COR-L47 (cell line): ENCODE measurements around the gene GTPBP4.

Experiments used
- DNase-seq: peaks from one replicate; lab custom pipeline; 2025; lab: John Stamatoyannopoulos, UW

The GTPBP4 gene

DNA sequence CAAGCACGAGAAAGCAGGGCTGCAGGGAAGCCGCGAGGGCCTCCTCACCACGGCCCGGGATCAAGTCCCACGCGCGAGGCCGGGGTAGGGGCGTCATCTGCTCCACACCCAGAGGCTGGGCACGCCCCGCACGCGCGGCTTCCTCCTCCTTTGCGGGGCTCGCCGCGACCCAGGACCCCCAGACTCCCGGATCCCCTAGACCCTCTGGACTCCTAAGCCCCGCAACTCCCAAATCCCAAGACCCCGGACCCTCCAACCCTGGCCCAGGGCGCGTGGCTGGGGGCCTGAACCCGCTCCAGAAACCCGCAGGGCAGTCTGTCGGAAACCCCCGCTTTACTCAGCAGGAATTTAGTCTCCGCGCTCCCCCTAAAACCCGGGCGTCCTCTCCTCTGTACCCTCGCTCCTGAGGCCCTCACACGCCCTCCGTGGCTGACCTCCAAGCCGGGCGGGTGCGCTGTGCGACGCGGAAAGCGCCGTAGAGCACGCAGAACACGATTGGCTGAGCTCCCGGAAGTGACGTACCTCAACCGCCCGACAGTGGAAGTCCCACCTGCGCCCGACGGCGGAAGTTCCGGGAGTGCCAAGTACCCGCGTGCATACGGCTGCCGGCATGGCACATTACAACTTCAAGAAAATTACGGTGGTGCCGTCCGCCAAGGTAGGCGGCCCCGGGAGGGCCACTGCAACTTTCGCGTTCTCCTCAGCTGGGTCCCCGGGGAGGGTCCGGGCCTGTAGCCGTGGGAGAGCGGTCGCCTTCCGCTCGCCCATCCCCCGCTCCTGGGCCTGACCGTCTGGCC, at the start of gene GTPBP4:
TSS of gene GTPBP4 (plus strand) at position 565 of the 797 bp plus-strand sequence. CDS start at position 611, 46 bp downstream.
- DNase-seq: peak; percentile 88

DNA sequence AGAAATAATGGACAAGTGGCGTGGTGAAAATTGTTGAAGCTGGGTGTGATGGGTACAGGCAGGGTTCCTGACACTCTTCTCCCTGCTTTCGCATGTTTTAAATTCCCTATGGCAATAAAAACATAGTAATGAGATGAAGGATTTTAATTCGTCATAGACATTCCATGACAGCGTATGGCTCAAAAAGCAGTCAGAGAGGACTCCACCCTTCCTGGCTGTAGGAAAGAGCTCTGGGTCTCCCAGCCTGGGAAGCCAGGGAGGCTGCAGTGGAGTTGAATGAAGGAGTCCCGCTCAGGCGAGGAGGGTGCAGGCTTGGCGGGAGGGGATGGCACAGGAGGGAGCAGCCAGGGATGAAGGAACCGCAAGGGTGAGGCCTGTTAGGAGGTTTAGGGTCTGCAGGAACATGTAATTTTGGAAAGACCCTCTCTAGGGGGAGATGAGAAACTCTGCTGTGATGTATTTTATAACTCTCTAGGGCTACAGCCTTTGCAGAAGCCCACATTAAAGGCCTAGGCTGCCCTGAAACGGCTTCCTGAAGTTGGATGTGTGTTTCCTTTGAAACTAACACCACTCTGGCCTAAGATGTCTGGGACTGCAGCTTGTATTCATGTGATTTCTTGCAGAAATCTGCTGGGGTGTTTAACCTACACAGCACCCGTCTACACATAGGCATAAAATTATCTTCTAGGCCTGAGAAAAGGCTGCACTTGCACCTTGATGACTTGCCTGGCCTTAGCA, 49.1 kb upstream of the GTPBP4 start:
- DNase-seq: no peak

DNA sequence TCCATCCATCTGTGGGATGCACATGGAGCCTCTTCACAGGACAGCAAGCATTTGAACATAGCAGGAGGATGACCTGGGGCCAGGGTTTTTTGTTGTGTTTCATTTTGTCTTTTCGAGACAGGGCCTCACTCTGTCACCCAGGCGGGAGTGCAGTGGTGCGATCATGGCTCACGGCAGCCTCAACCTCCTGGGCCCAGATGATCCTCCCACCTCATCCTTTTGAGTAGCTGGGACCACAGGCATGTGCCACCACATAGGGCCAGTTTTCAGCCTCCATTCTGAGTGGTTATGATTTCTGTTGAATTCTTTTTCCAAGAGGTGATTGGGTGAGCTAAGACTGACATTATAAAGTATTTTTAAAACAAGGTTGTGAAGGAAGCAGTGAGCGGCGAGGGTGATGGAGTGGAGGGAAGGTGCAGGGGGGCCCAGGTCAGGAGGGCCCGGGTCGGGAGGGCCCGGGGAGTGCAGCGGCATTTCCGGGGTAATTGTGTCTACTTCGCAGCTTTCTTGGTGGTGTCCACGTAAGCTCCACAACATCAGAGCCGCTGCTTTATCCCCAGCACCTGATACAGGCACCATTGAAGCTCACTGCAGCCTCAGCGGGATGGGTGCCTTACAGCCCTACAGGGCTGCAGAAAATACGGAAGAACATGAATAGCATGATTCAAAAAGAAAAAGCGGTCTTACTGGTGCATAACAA, 44.8 kb upstream of the GTPBP4 start:
- no peak for DNase-seq

DNA sequence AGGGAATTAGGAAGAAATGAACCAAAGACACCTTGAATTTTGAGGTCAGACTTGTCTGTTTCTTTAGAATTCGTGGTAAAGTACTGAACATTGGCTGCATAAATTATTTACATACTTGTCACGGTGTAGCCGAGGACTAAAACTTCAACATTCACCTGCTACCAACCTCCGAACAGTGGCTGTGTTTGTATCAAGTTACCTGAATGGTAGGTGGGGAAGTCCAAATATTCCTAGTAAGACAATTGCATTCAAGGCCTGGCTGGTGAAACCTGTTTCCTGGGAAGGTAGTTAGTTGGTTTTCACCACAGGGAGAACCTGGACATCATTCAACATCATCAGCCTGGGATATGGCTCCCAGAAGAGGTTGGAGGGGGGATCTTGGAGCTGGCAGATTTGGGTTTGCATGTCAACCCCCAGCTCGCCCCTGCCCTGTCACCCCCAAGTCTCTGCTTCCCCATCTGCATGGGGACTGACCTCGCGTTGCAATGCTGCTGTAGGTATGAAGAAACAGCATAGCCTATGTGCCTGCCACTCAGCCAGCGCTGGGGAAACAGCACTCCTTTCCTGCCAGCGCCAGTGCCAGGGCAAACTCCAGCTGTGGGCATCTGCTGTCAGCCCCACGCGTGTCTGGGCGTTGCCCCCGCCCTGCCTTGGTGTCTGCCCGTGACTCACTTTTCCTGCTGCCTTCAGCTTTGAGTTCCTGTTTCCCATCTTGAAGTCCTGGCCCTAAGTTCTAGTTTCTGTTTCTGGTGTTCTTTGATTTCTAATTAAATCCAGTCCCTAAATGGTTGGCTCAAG, 44.0 kb upstream of the GTPBP4 start:
- DNase-seq: no peak

DNA sequence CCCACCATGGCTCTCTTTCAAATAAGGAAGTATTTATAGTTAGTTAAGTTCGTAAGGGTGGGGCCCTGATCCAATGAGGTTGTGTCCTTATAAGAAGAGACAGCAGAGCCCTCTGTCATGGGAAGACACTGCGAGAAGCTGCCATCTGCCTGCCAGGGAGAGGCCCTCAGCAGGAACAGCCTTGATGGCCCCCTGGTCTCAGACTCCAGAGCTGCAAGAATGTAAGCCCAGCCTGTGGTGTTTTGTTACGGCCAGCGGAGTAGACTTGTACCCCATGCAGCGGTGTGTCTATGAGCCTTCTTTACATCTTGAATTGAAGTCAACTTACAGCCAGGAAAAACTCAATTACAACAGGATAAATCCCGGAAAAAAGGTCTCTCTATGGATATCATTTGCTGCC, 42.5 kb upstream of the GTPBP4 start:
- no peak for DNase-seq

DNA sequence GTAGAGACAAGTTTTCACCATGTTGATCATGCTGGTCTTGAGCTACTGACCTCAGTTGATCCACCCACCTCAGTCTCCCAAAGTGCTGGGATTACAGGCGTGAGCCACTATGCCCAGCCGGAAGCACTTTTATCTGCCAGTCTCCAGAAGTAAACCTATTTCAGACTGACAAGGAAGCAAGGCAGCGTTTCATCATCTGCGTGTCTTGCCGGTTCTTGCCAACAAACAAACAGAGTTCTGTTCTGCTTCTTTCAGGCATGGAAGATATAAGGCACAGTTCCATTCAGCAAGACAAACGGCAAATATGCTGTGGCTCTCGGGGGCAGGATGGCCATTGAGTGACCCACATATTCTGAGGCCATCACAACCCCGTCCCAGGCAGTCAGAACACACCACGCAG, 41.2 kb upstream of the GTPBP4 start:
- no peak for DNase-seq

DNA sequence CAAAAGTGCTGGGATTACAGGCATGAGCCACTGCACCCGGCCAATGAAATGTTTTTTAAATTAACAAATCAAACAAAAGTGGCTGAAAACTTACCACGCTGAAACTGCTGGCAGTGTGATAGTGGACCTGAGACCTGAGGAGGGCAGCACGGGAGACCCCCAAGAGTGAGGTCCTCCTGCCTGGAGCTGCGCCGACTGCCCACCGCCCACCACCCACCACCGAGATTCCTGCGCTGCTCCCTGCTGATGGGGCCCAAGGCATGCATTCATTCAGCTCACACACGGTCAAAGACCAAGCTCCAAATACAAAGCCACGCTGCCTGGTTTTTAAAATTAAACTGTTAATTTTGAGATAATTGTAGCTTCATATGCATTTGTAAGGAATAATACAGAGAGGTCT, 40.4 kb upstream of the GTPBP4 start:
- no peak for DNase-seq

DNA sequence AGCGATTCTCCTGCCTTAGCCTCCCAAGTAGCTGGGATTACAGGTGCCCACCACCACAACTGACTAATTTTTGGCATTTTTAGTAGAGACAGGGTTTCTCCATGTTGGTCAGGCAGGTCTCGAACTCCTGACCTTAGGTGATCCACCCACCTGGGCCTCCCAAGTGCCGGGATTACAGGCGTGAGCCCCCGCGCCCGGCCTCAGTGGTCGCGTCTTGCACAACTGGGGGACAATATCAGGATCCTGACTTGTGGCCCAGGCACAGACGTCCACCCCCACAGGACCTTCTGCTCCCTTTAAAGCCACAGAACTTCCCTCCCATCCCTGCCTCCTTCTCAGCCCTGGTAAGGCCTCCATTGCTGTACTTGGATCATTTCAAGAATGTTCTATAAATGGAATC, 39.9 kb upstream of the GTPBP4 start:
- no peak for DNase-seq

DNA sequence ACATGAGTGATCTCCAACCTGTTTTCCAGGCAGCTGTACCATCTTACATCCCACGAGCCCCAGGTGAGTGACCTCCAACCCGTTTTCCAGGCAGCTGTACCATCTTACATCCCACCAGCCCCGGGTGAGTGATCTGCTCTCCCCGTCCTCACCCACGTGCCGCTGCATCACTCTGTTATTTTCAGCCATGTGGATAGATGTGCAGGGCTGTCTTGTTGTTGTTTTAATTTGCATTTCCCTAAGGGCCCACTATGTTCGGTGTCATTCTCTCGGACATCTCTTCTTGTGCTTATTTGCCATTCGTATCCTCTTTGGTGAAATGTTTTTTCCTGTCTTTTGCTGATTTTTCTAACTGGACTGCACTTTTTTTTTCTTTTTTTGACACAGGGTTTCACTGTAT, 38.8 kb upstream of the GTPBP4 start:
- DNase-seq: no peak

DNA sequence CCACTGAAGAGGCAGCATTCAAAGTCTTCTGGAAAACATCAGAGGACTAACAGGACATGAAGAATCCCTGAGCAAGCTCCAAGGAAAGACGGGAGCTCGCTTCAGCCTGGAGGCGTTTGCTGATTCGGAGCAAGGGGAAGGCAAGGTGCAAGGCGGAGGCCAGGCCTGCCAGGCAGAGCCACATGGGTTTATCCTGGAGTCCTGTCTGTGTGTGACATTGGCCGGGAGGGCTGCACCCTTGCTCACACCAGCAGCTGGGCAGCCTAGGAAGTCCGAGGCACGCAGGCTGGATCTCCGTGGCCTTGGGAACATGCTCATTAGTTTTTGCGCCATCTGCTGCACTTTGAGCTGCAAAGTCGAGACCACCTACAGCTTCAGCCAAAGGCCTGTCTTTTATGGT, 34.4 kb upstream of the GTPBP4 start:
- DNase-seq: no peak

DNA sequence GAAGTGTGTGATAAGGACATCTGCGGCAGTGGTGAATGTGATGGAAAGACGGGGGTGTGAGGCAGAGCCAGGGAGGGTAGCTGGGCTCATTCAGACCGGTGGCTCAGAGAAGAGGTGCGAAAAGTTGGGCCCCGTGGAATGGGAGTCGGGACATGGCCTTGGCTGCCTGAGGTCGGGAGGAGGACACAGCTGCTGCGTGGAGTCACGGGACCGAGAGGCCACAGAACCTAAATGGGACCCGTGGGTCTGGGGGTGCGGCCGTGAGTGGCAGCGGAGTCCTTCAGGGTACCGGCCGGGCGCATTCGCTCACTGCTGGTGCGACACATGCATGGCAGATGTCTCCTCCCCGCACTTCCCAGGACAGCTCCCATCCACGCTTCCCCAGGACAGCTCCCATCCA, 33.8 kb upstream of the GTPBP4 start:
- DNase-seq: no peak

DNA sequence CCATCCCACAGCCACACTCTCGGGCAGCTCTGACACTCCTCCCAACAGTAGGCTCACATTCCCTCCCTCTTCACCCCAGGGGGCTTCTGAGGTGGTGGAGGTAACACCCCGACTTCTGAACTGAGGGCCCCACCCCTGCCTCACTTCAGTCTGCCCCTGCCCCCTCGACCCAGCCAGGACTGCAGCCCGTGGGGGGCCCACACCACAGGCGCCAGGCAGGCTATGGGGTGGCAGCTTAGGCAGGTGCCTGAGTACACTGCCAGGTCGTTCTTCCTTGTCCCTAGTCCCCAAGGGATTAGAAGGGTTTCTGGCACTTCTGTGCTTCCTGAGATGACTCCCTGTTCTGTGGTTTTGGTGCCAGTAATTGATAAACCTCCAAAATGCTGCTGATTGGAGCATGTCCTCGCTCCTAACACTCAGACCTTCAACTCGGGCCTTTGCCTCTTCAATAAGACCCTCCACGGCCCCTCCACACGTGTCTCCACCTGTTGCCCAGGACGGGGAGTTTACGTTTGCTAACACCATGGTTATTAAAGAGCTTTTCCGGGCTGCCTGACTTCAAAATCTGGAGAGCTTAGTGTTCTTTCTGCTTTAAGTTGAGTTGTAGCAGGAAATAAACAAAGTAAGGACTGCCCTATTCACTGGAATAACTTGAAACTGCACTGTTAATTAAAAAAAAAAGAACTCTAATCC, 33.0 kb upstream of the GTPBP4 start:
- DNase-seq: no peak

DNA sequence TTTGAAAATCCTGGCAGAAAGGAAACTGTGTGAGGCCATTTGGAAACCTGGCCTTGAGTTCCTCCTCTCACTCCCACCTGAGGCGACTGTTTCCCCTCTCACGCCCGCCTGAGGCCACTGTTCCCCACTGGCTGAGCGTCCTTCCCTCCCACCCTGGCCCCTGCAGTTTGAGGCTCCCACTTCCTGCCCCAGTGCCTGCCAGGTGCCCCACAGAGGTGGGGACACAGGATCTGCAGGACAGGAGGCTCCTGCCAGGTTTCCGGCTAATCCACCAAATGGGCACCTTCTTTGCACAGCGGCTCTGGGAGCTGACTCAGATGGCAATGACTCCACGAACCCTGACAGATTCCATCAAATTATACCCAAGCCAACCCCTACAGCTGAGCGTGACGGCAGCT, 32.4 kb upstream of the GTPBP4 start:
- DNase-seq: no peak

DNA sequence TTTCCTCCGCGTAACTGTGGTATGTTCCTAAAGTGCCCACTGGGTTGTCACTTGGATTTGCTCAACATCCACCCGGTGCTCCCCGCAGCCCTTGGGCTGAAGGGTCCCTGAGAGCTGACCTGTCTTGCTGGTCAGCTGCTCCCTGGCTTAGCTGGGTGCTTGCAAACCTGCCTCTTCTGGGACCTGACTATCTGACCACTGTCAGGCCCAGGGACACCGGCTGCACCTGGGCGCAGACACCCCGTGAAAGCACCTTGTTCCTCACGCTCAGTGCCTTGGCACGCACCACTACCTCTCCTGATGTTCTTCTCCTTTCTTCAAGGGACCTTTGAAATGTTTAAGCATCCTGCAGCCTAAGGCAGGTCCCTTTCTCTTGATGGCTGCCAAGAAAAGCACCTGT, 30.1 kb upstream of the GTPBP4 start:
- DNase-seq: no peak

DNA sequence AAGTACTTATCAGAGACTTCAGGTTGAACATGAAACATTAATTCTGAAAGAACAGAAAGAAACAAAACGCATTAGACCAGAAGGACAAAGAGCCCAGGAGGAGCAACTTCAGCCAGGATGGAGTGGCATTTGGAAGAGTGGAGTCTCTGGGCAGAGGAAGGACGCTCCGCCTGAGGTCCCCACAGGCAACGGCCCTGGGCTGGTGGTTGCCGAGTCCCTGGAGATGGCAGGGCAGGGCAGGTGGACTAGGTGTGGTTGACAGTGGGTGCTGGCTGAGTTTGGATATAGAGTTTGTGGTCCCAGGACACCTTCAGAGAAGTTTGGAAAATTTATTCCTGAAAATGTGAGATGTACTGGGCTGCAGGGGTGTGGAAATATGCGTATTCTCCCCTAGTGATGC, 29.4 kb upstream of the GTPBP4 start:
- DNase-seq: no peak

DNA sequence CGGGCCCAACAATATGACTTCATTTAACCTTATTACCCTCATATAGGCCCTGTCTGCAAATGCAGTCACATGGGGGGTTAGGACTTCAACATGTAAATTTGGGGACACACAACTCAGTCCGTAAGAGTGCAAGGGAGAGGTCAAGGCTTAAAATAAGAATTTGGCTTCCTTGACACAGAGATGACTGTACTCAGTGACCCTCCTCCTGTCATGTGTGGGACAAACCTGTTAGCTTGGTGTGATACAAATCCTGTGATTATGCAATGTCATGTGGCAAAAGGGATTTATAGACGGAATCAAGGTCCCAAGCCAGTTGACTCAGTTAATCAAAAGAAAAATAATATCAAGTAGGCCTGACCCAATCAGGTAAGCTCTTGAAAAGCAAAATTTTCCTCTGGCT, 25.9 kb upstream of the GTPBP4 start:
- no peak for DNase-seq

DNA sequence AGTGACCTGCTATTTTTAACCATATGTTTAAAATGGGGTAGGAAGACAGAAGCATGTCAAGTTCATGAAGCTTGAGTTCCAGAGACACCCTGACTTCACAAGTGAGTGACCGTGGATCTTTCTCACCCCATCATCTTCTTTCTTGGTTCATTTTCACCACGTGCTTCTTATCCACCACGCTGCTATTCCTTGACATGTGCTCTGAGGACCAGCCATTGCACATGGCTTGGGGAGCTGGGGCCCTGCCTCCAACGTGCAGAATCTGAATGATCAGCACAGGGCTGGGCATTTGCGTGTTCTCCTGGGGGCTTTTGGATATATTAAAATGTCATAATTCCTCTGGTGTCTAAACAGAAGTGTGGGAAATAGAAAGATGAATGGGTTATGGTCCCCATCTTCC, 25.0 kb upstream of the GTPBP4 start:
- no peak for DNase-seq

DNA sequence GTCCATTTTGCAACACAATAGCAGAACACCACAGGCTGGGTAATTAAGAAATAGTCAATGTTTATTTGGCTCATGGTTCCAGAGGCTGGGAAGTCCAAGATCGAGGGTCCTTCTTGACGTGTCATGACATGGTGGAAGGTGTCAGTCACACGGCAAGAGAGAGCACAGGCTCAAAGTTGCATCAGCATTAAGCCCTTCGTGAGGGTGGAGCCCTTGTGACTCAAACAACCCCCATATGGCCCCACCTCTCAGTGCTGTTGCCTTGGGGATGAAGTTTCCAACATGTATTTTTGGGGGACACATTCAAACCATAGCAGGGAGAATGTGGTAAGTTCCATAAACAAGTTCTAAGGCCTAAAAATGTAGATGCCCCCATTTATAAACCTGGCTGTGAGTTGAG, 24.6 kb upstream of the GTPBP4 start:
- no peak for DNase-seq

DNA sequence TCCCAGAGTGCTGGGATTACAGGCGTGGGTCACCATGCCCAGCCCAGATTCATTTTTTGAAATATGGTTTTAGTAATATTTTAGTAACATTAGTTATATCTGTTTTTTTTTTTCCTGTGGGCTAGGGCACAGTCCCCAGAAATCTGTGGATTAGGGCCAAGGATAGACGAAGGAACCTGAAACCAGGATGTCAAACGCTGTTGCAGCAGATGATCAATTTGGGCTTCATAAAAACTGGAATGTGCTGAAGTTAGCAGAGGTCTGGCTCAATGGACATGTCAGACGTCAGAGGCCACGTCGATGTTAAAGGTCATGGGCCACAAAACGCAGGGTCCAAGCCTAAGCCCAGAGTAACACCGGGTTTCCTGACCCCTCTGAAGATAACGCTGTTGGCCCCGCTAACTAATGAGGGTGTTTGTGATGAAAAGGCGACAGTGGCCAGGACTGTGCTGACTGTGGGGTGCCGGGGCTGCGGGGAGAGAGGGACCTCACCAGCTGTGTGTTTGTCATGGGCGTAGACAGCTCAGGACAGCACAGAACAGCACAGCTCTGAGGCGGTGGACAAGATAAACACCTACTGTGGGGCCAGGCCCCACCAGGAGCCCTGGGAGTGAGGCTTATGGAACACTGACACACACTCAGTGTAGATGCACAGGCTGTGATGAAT, 23.8 kb upstream of the GTPBP4 start:
- no peak for DNase-seq

DNA sequence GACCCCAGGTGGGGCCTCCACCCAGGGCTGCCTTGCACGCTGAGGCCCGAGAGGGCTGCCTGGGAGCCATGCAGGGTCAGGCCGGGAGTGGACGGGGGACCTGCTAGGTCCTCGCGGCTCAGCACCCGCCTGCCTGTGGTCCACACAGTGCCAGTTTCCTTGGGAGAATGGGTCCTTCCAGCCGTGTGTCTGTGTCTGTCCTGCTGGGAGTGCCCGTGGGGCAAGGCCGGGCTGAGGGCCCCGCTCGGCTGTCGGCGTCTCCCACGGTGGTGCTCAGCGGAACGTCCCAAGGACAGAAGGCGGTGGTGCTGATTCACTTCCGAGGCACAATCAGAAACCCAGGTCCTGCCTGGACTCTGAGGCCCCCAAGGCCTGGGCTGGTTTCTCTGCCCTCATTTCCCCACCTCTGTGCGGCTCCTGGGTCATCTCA, 23.2 kb upstream of the GTPBP4 start:
- no peak for DNase-seq
